ENCODE data around the gene AGXT. TPM values are rescaled to one million over a fixed set of nuclear protein-coding genes. Genes with fewer than 3 reads are reported as not detected.

AGXT gene
- total RNA-seq, 3 donors from 2014 or later = 0.22 to 4.1 (median 1.0) TPM

DNA sequence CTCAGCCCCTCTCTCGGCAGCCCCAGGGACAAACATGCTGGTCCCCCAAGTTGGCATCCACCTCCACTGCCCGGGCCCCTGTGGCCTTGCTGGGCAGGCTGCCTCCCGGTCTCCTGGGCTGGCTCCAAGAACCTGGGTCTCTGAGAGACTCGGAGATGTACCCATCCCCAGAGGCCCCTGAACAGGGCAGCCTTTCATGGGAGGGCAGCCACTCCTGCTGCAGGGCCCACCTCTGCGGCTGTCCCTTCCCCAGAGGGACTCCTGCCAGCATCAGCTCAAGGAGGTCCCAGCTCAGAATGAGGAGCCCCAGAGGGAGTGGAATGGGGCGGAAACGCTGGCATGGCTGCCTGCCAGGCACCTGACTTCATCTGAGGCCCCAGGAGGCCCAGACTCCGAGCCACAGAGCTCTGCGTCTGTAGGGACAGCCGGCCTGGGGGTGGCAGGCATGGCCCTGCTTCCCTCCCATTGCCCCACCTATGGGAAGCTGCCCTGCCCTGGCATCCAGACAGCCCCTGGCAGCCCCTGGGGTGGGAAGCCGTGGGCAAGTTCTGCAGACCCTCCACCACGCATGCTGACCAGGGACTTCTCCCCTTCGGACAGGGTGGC lies 36.7 kb downstream of the AGXT start:
- Histone ChIP-seq H3K36me3 (ENCODE audit: low read depth) (no peaks in the 10 kb centered on the region), H3K4me3 (no peak overlapping the region), H3K9me3 (no peaks in the 10 kb centered on the region), H3K4me1 (ENCODE audit: low read depth) (no peaks in the 10 kb centered on the region)
- ATAC-seq = peak; percentile 69
- intact Hi-C loops (cut with DNase I, micrococcal nuclease) = no loop called here
- TF ChIP-seq, protein P1, sequence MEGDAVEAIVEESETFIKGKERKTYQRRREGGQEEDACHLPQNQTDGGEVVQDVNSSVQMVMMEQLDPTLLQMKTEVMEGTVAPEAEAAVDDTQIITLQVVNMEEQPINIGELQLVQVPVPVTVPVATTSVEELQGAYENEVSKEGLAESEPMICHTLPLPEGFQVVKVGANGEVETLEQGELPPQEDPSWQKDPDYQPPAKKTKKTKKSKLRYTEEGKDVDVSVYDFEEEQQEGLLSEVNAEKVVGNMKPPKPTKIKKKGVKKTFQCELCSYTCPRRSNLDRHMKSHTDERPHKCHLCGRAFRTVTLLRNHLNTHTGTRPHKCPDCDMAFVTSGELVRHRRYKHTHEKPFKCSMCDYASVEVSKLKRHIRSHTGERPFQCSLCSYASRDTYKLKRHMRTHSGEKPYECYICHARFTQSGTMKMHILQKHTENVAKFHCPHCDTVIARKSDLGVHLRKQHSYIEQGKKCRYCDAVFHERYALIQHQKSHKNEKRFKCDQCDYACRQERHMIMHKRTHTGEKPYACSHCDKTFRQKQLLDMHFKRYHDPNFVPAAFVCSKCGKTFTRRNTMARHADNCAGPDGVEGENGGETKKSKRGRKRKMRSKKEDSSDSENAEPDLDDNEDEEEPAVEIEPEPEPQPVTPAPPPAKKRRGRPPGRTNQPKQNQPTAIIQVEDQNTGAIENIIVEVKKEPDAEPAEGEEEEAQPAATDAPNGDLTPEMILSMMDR (IDR thresholded peaks at IDR 0.05) = no peak
- peak in 2 of 3 donors; percentile 56 to 65 for DNase-seq

DNA sequence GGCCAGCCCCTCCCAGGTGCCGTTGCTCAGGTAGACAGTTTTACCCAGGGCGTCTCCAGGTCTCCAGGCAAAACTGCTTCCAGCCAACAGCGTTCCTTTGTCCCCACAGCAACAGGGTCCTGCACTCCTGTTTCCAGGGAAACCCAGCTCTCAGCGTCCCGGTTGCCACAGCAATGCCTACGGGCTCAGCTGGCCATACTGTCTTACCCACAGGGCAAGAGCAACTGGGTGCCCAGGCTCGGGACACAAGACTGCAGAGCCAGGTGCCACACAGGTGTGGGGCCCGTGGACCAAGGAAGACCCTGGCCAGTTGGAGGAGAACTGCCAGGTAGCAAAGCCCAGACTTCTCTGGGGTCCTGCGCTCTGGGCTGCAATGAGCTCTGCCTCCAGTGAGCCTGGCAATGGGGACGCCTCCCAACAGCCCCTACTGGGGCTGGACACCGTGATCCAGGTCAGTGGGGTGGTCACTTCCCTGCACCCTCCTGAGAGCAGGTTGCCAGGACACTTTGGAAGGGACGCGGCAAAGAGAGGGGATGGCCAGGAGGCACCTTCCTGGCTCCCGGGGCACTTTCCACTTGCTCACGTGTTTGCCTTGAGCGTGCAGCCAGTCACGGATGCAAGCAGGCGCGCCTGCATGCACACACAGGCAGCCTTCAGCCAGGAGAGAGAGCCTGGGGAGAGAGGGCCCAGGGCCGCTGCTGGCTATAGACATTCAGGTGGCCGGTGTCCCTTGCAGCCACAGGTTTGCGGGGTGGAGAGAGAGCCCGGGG lies 37.7 kb downstream of the AGXT start, which contains the start of gene CROCC2:
CROCC2 (plus strand) TSS at position 196 of the 770 bp plus-strand sequence; CDS start at position 374, 178 bp downstream.
- intact Hi-C loops (cut with DNase I, micrococcal nuclease) = no loop called here
- no peaks in the 10 kb centered on the region for H3K9me3 ChIP-seq
- TF ChIP-seq, protein P1 (IDR thresholded peaks at IDR 0.05) = no peak
- DNase-seq = peak in 1 of 3 donors; percentile 38
- ATAC-seq = peak; percentile 36
- no peaks in the 10 kb centered on the region for H3K4me1 ChIP-seq (ENCODE audit: low read depth)
- no peak within 1 kb of the TSS for H3K4me3 ChIP-seq
- H3K36me3 ChIP-seq (ENCODE audit: low read depth) = no peaks in the 10 kb centered on the region

DNA sequence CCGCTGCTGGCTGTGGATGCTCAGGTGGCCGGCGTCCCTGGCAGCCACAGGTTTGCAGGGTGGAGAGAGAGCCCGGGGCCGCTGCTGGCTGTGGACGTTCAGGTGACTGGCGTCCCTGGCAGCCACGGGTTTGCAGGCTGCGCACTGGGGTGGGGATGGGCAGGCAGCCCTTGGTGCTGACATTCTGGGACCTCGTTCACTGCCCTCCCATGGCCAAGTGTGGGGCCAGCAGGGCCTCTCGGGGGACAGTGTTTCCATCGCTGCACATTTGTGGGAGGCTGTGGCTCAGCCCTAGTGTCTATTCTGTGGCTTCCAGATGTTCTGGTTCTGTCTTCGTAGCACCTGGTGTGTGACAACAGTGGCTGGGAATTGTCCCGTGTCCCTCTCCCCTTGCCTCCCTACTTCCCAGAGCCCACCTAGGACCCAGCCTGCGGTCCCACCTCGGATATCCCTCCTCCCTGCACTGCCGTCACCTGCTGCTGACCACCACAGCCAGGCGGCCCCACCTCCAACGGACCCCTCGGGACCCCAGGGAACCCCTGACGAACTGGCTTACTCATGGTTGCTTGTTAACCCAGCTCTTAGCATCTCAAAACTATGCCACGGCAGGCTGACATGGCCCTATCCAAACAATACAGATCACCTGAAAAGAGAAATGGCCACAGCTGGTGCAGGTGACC lies 38.4 kb downstream of the AGXT start:
- no peaks in the 10 kb centered on the region for H3K36me3 ChIP-seq (ENCODE audit: low read depth)
- TF ChIP-seq, protein P1 (IDR thresholded peaks at IDR 0.05) = no peak
- no peak overlapping the region for H3K4me3 ChIP-seq
- DNase-seq (no peak), ATAC-seq (no peak)
- H3K4me1 ChIP-seq (ENCODE audit: low read depth) = no peaks in the 10 kb centered on the region
- intact Hi-C loops (cut with DNase I, micrococcal nuclease) = no loop called here
- H3K9me3 ChIP-seq = no peaks in the 10 kb centered on the region

- Histone ChIP-seq H3K36me3 (ENCODE audit: low read depth) (no peaks in the 10 kb centered on the region), H3K4me3 (no peak overlapping the region), H3K9me3 (no peaks in the 10 kb centered on the region), H3K4me1 (ENCODE audit: low read depth) (peaks cover 2% of the 10 kb centered on the region)
- ATAC-seq (no peak), DNase-seq (peak in 2 of 3 donors; percentile 45 to 46)
- TF ChIP-seq, protein P1 (IDR thresholded peaks at IDR 0.05) = no peak
- intact Hi-C loops (cut with DNase I, micrococcal nuclease) = no loop called here
Observed at GRCh38 chr2:240909216-240909974, 40.8 kb downstream of the AGXT start.

DNA sequence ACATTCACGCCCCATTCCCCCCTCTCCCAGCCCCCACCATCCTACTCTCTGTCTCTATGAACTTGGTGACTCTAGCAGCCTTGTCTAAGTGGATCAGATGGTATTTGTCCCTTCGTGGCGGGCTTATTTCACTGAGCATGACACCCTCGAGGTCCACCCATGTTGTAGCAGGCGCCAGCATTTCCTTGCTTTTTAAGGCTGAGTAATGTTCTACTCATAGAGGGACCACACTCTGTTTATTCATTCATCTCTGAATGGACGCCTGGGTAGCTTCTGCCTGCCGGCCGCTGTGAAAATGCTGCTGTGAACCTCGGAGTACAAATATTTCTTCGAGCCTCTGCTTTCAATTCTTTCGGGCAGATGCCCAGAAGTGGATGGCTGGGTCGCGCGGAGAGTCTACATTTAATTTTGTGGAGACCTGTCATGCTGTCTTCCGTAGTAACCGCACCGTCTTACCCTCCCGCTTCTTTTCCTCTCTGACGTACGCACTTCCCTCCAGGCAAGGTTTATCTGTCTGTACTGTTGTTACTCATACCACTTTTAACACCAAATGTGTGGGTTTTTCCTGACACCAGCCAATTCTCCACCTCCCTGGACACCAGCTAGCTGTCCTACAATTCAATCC lies 43.1 kb downstream of the AGXT start:
- no peak for ATAC-seq
- intact Hi-C loops (cut with DNase I, micrococcal nuclease) = no loop called here
- H3K36me3 ChIP-seq (ENCODE audit: low read depth) = no peaks in the 10 kb centered on the region
- peaks cover 6% of the 10 kb centered on the region for H3K4me1 ChIP-seq (ENCODE audit: low read depth)
- H3K4me3 ChIP-seq = no peak overlapping the region
- TF ChIP-seq, protein P1 (IDR thresholded peaks at IDR 0.05) = no peak
- DNase-seq = no peak
- H3K9me3 ChIP-seq = no peaks in the 10 kb centered on the region
